GM23338 (cell line): ENCODE results near the gene DLX4. TPM values are rescaled to one million over a fixed set of nuclear protein-coding genes. Genes with fewer than 3 reads are reported as not detected.

ENCODE experiments used
- ATAC-seq: fragments of 200-7000 bp; cut with Tn5 transposase; 3 replicates; pipeline ENCODE4 v1.9.1; 2020
- DNase-seq: peaks from one replicate; pipeline ENCODE4 v3.0.0-alpha.2; 2015; ENCODE audit warnings: low spot score
- H2AFZ ChIP-seq: fragments of 200-600 bp; sonication (generic); 2 replicates; pipeline ENCODE4 v1.8.0; 2016; ENCODE audit warnings: antibody characterized with exemption, mild to moderate bottlenecking, moderate library complexity
- H3F3A ChIP-seq: fragments of 200-600 bp; sonication (generic); replicated peaks from 2 replicates; pipeline ENCODE4 v1.8.0; 2017; ENCODE audit warnings: antibody characterized with exemption, mixed run types, low read depth
- H3K27ac ChIP-seq: fragments of 200-600 bp; sonication (generic); 2 replicates; pipeline ENCODE4 v1.6.1; 2016; ENCODE audit warnings: low read depth
- H3K27me3 ChIP-seq: fragments of 200-600 bp; sonication (generic); 2 replicates; pipeline ENCODE4 v1.8.0; 2016; ENCODE audit warnings: mild to moderate bottlenecking, mixed run types, moderate library complexity; ENCODE audit not compliant: insufficient read depth
- H3K36me3 ChIP-seq: fragments of 200-600 bp; sonication (generic); 2 replicates; pipeline ENCODE4 v1.8.0; 2016; ENCODE audit warnings: mild to moderate bottlenecking; ENCODE audit not compliant: insufficient read depth
- H3K4me1 ChIP-seq: fragments of 200-600 bp; sonication (generic); 2 replicates; pipeline ENCODE4 v1.8.0; 2016; ENCODE audit warnings: mild to moderate bottlenecking, moderate library complexity; ENCODE audit not compliant: insufficient read depth
- H3K4me2 ChIP-seq: fragments of 200-600 bp; sonication (generic); 2 replicates; pipeline ENCODE4 v1.7.1; 2017; ENCODE audit warnings: mixed run types
- H3K4me3 ChIP-seq: fragments of 200-600 bp; sonication (generic); 2 replicates; pipeline ENCODE4 v1.6.1; 2016; ENCODE audit warnings: mixed run types
- H3K79me2 ChIP-seq: fragments of 200-600 bp; sonication (generic); replicated peaks from 2 replicates; pipeline ENCODE4 v1.8.0; 2017; ENCODE audit warnings: mild to moderate bottlenecking; ENCODE audit not compliant: insufficient read depth
- H3K9me2 ChIP-seq: fragments of 200-600 bp; sonication (generic); 2 replicates; pipeline ENCODE4 v1.8.0; 2017; ENCODE audit not compliant: insufficient read depth
- H4K20me1 ChIP-seq: fragments of 200-600 bp; sonication (generic); replicated peaks from 2 replicates; pipeline ENCODE4 v1.8.0; 2017; ENCODE audit warnings: mild to moderate bottlenecking; ENCODE audit not compliant: insufficient read depth
- H3K27ac Mint-ChIP-seq: 2 replicates; pipeline ENCODE4 v1.8.0; 2020; ENCODE audit warnings: inconsistent platforms, mild to moderate bottlenecking, moderate library complexity, mixed read lengths
- H3K27me3 Mint-ChIP-seq: 3 replicates; pipeline ENCODE4 v1.8.0; 2022; ENCODE audit warnings: low read depth, mild to moderate bottlenecking, moderate library complexity, mixed read lengths, inconsistent platforms; ENCODE audit not compliant: insufficient read depth, poor library complexity
- H3K36me3 Mint-ChIP-seq: 3 replicates; pipeline ENCODE4 v1.8.0; 2021; ENCODE audit warnings: low read depth, mild to moderate bottlenecking, inconsistent platforms, moderate library complexity, mixed read lengths
- H3K4me1 Mint-ChIP-seq: 3 replicates; pipeline ENCODE4 v1.8.0; 2020; ENCODE audit warnings: mild to moderate bottlenecking, inconsistent platforms, mixed read lengths
- H3K4me3 Mint-ChIP-seq: 3 replicates; pipeline ENCODE4 v1.8.0; 2021; ENCODE audit warnings: moderate library complexity, mild to moderate bottlenecking, inconsistent platforms, mixed read lengths
- H3K9me3 Mint-ChIP-seq: 3 replicates; pipeline ENCODE4 v1.8.0; 2020; ENCODE audit warnings: moderate library complexity, mild to moderate bottlenecking, inconsistent platforms, mixed read lengths
- CREB1 ChIP-seq: fragments of 250-450 bp; sonication (Bioruptor Pico); IDR thresholded peaks from 2 replicates; pipeline ENCODE4 v1.5.0; 2020; ENCODE audit warnings: low read depth, mild to moderate bottlenecking, moderate library complexity
- CTCF ChIP-seq, 2 experiments: fragments of 200-600 bp in 1 of 2; sonication (generic) in 1 of 2; conservative IDR thresholded peaks; 2 replicates each; pipeline versions ENCODE4 v1.5.1 to v1.6.1; 2016 to 2017; ENCODE audit warnings: antibody characterized with exemption in 2 of 2, low read depth in 2 of 2, mild to moderate bottlenecking in 2 of 2, moderate library complexity in 1 of 2
- ETS1 ChIP-seq: IDR thresholded peaks from 2 replicates; pipeline ENCODE4 v1.6.1; 2016; ENCODE audit warnings: antibody characterized with exemption
- EZH2 ChIP-seq: fragments of 200-600 bp; sonication (generic); IDR thresholded peaks from one replicate; pipeline ENCODE4 v1.8.0; 2017; ENCODE audit warnings: antibody characterized with exemption, mild to moderate bottlenecking, low read depth; ENCODE audit not compliant: unreplicated experiment
- POLR2AphosphoS5 ChIP-seq: IDR thresholded peaks from 2 replicates; pipeline ENCODE4 v1.6.1; 2016; ENCODE audit warnings: antibody characterized with exemption, low read depth
- ZNF331 ChIP-seq: fragments of 250-450 bp; sonication (Bioruptor Pico); IDR thresholded peaks from 2 replicates; pipeline ENCODE4 v1.5.0; 2020; ENCODE audit warnings: low read depth, mild to moderate bottlenecking, moderate library complexity
- polyA plus RNA-seq: library from polyadenylated mRNA; unstranded; fragments of >200 nt; fragmentation: Nextera tagmentation; extraction: Ambion mirVana; gene quantifications from 2 replicates; pipeline ENCODE4 v1.2.1, GENCODE V29; 2016
- total RNA-seq: library from RNA; depleted of rRNA; stranded (reverse); fragments of >200 nt; shearing (Covaris generic); gene quantifications from 2 replicates; pipeline ENCODE4 v1.2.3, GENCODE V29; 2014

Gene DLX4
- total and polyA plus RNA-seq, 2 experiments from 2014 or later: 0.10 to 0.79 TPM

DNA sequence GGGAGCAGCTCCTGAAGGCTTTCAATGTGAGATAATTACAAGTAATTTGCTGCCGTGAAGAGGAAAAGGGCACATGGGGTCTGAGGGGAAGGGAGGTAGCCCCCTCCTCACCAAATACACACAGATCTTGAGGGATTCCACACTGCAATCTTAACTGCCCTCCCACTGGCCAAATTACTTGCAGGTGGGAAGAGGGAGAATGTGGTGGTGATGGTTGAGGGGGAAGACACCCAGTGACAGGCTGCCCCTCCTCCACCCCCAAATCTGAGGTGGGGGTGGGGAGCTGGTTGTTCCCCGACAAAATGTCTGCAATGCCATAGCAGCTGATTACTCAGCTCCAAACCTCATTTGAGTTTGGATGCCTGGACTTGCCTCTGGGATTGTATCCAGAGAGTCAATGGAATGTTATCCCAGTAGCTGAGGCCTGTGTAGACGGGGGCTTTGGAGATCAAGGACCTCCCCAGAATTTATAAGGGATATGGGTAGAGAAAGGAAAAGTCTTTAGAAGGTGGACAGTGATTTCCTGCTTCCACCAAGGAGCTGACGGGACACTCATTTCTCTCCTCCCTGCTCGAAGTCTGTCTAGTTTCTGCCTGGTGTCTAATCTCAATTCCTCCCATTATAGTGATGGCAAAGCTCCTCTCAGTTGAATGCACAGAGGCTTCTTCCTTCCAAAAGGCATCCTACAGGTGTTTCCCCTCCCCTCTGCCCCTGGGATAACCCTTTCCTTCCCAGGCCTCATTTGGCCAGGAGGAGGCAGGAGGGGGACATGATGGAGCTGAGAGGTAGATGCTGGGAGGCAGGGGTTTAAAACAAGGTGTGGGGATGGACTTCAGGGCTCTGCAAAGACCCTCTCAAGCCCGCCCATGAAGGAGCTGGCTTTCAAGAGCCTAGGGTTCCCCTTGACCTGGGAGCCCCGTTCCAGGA, 8.7 kb downstream of the DLX4 start:
- no peak overlapping the region for H3K27ac Mint-ChIP-seq
- Histone ChIP-seq H3K9me2 (no peaks in the 10 kb centered on the region), H3K4me1 (peaks cover 52% of the 10 kb centered on the region), H3K27ac (no peak overlapping the region), H4K20me1 (peaks cover 6% of the 10 kb centered on the region; the same call in 1 of the 2 replicates), H3K36me3 (no peaks in the 10 kb centered on the region), H3K79me2 (no peaks in the 10 kb centered on the region), H3K4me2 (peak overlapping the region; percentile 68), H3F3A (0 out of 2 replicates have a peak, but pooled peaks cover 4% of the 10 kb centered on the region), H2AFZ (peak overlapping the region; percentile 56; the same call in 1 of the 2 replicates), H3K27me3 (peaks cover 93% of the 10 kb centered on the region), H3K4me3 (no peak overlapping the region)
- DNase-seq (peak; percentile 67), ATAC-seq (peak; percentile 25)
- no peak overlapping the region; the same call in 2 of the 3 replicates for H3K4me3 Mint-ChIP-seq
- peaks cover 58% of the 10 kb centered on the region for H3K4me1 Mint-ChIP-seq
- H3K27me3 Mint-ChIP-seq: peaks cover 69% of the 10 kb centered on the region
- H3K36me3 Mint-ChIP-seq: no peaks in the 10 kb centered on the region
- TF ChIP-seq CREB1 (CRISPR knock-in tag) (no peak), CTCF (conservative IDR thresholded peaks at IDR 0.05; ENCODE audit: low read depth in 2 of 2) (peak; percentile 40 to 51), ZNF331 (CRISPR knock-in tag) (no peak), ETS1 (no peak)
- no peaks in the 10 kb centered on the region for H3K9me3 Mint-ChIP-seq

DNA sequence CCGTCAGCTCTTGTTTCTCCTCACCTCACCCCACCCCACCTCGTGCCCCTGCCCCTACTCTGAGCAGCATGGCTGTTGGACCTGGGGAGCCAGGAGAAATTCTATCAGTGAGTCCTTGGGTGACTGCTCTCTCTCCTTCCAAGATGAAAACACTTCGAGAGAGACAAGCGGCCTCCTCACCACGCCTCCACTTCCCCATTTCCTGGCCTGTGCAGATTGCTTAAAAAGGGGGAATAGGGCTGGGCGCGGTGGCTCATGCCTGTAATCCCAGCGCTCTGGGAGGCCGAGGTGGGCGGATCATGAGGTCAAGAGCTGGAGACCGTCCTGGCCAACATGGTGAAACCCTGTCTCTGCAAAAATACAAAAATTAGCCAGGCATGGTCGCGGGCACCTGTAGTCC, 9.5 kb downstream of the DLX4 start:
- Mint-ChIP-seq H3K4me1 (peaks cover 54% of the 10 kb centered on the region), H3K36me3 (no peaks in the 10 kb centered on the region), H3K9me3 (no peaks in the 10 kb centered on the region), H3K4me3 (no peak overlapping the region), H3K27ac (no peak overlapping the region), H3K27me3 (peaks cover 61% of the 10 kb centered on the region)
- H3K4me2 ChIP-seq: 0 out of 2 replicates have a peak overlapping the region, but pooled peaks have one; percentile 68
- H2AFZ ChIP-seq: peak overlapping the region; percentile 56; the same call in 1 of the 2 replicates
- ATAC-seq: no peak
- no peak for DNase-seq
- H3K9me2 ChIP-seq: no peaks in the 10 kb centered on the region
- H3K36me3 ChIP-seq: no peaks in the 10 kb centered on the region
- H4K20me1 ChIP-seq: peaks cover 6% of the 10 kb centered on the region; the same call in 1 of the 2 replicates
- H3K27me3 ChIP-seq: peaks cover 85% of the 10 kb centered on the region
- no peak overlapping the region for H3K27ac ChIP-seq
- H3F3A ChIP-seq: 0 out of 2 replicates have a peak, but pooled peaks cover 4% of the 10 kb centered on the region
- H3K4me3 ChIP-seq: no peak overlapping the region
- H3K4me1 ChIP-seq: peaks cover 47% of the 10 kb centered on the region
- TF ChIP-seq POLR2AphosphoS5: no peak
- no peak for TF ChIP-seq ETS1
- no peak for TF ChIP-seq CTCF (conservative IDR thresholded peaks at IDR 0.05; ENCODE audit: low read depth in 2 of 2)
- TF ChIP-seq EZH2: no peak
- no peak for TF ChIP-seq ZNF331 (CRISPR knock-in tag)
- TF ChIP-seq CREB1 (CRISPR knock-in tag): no peak
- H3K79me2 ChIP-seq: no peaks in the 10 kb centered on the region
